Spleen (tissue), 7 donors: Measurements from ENCODE around the gene PGLYRP2.

Experiments used
- POLR2A ChIP-seq, 3 donors: fragments of 450-650 bp; IDR thresholded peaks; one replicate each; pipeline ENCODE4 v1.5.1; 2017; ENCODE audit warnings: antibody characterized with exemption in 3 of 3, mild to moderate bottlenecking in 1 of 3
- POLR2AphosphoS5 ChIP-seq, 3 donors: sonication (generic); formaldehyde crosslinking; IDR thresholded peaks; one replicate each; pipeline ENCODE4 v1.5.1; 2017; ENCODE audit warnings: antibody characterized with exemption in 3 of 3
- TF ChIP-seq, protein P1 (sequence below), 11 experiments: fragments of 200-600 bp in 7 of 11; fragments of 450-650 bp in 4 of 11; sonication (generic) in 4 of 11; IDR thresholded peaks in 8 of 11; conservative IDR thresholded peaks in 3 of 11; 1 replicate in 7 of 11; 2 replicates in 4 of 11; pipeline versions ENCODE4 v1.4.0 to v1.8.0; 2016 to 2021; ENCODE audit warnings: antibody characterized with exemption in 11 of 11, inconsistent platforms in 4 of 11, mild to moderate bottlenecking in 1 of 11
- donor health status: DM: no; HTN: no; CAD: no; lungs with moderate emphysema.
- donor health status: DM: no; HTN: no; CAD: no.
- donor health status: DM: no; HTN: no; CAD: no.

DNA sequence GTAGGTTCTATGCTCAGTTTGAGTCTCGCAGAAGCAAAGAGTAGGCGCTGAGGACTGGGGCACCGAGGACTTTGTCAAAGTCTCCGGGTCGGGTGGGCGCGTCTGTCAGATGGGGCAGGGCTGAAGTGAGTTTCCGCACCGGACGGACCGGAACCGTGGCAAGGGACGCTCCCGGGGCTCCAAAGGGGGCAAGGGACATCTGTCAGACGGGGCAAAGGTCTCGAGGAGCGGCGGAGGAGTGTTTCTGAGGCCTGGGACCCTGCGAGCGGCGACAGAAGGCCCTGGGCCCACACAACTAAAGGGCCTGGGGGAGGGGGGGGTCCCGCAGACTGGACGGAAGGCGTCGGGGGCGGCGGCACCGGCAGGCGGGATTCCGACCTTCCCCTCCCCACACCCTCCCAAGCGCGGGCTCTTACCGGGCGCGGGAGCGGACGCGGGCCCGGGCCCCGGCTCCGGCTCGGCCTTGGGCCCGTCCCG, 47.2 kb downstream of the PGLYRP2 start:
- TF ChIP-seq, protein P1, sequence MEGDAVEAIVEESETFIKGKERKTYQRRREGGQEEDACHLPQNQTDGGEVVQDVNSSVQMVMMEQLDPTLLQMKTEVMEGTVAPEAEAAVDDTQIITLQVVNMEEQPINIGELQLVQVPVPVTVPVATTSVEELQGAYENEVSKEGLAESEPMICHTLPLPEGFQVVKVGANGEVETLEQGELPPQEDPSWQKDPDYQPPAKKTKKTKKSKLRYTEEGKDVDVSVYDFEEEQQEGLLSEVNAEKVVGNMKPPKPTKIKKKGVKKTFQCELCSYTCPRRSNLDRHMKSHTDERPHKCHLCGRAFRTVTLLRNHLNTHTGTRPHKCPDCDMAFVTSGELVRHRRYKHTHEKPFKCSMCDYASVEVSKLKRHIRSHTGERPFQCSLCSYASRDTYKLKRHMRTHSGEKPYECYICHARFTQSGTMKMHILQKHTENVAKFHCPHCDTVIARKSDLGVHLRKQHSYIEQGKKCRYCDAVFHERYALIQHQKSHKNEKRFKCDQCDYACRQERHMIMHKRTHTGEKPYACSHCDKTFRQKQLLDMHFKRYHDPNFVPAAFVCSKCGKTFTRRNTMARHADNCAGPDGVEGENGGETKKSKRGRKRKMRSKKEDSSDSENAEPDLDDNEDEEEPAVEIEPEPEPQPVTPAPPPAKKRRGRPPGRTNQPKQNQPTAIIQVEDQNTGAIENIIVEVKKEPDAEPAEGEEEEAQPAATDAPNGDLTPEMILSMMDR (IDR thresholded peaks at IDR 0.05 in 8 of 11, conservative IDR thresholded peaks at IDR 0.05 in 3 of 11) = no peak
- TF ChIP-seq POLR2A (IDR thresholded peaks at IDR 0.05) (no peak), POLR2AphosphoS5 (IDR thresholded peaks at IDR 0.05) (no peak)
